DND-41 (cell line): ENCODE measurements around the gene AP2M1.

ENCODE experiments used
- CTCF ChIP-seq: IDR thresholded peaks from 2 replicates; pipeline ENCODE4 v1.5.1; 2012; ENCODE audit warnings: borderline replicate concordance, low read length, moderate library complexity, mild to moderate bottlenecking; ENCODE audit not compliant: poor library complexity, severe bottlenecking; ENCODE audit errors: extremely low read depth
- EZH2 ChIP-seq: IDR thresholded peaks from 3 replicates; pipeline ENCODE4 v1.6.1; 2012; ENCODE audit warnings: borderline replicate concordance, low read depth, mild to moderate bottlenecking, moderate library complexity, low read length, inconsistent platforms; ENCODE audit not compliant: severe bottlenecking

GRCh38 chr3:184209146-184209923, 34.7 kb downstream of the AP2M1 start:
- TF ChIP-seq CTCF: no peak
- no peak for TF ChIP-seq EZH2
